ENCODE data around the gene STK24.

Gene STK24

DNA sequence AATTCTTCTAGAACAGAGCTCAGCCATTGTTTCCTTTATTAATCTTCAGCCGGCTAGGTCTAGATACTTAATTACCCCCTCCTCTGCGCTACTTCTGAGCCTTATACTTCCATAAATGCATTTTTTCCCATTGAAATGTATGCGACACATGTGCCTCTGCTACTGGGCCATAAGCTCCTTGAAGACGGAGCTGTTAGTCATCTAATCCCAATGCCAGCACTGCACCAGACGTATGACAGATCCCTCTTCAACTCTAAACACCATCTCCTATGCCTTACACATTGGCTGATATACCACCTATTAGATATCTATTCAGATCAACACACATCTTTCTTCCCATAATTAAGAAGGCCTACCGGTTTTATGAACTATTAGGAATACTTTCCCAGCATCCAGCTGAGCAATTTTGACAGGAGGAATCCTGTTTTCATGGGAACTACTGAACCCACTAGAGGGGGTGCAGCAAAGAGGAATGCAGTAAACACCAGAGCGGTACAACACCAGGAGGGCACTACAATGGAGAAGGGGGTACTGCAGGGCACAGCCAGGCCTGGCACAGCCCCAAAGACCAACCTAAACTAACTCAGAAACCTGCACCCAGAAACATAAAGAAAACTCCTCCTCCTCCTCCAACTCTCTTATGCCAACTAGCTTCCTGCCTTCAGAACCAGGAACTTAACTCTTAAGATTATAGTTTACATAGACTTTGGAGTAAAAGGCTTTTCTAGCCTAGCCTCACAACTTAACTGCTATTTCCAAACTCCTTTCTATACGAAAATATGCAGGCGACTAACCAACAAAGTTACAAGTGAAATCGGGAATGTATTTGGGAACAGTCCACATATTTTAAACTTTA lies 18.7 kb downstream of the STK24 start:
- H3K4me3 ChIP-seq (ENCODE audit: low read depth in 1 of 2, low read length in 1 of 2) = no peak overlapping the region
- H3K9me3 ChIP-seq = no peaks in the 10 kb centered on the region
- H3K27ac ChIP-seq = no peak overlapping the region
- no peak for TF ChIP-seq CTCF (IDR thresholded peaks at IDR 0.05)
- no peaks in the 10 kb centered on the region for H3K36me3 ChIP-seq
- peaks cover 18 to 30% of the 10 kb centered on the region in 2 experiments for H3K4me1 ChIP-seq (ENCODE audit: control insufficient read depth in 1 of 2, insufficient read depth in 1 of 2, low read depth in 1 of 2, low read length in 1 of 2)
- no peaks in the 10 kb centered on the region for H3K27me3 ChIP-seq

- no peaks in the 10 kb centered on the region for H3K36me3 ChIP-seq
- H3K27ac ChIP-seq = no peak overlapping the region
- no peak overlapping the region for H3K4me3 ChIP-seq (ENCODE audit: low read depth in 1 of 2, low read length in 1 of 2)
- H3K4me1 ChIP-seq (ENCODE audit: control insufficient read depth in 1 of 2, insufficient read depth in 1 of 2, low read depth in 1 of 2, low read length in 1 of 2) = peaks cover 19 to 31% of the 10 kb centered on the region in 2 experiments
- TF ChIP-seq CTCF (IDR thresholded peaks at IDR 0.05) = no peak
- H3K9me3 ChIP-seq = no peaks in the 10 kb centered on the region
- no peaks in the 10 kb centered on the region for H3K27me3 ChIP-seq
Measured at GRCh38 chr13:98556968-98557631, 19.8 kb downstream of the STK24 start.

DNA sequence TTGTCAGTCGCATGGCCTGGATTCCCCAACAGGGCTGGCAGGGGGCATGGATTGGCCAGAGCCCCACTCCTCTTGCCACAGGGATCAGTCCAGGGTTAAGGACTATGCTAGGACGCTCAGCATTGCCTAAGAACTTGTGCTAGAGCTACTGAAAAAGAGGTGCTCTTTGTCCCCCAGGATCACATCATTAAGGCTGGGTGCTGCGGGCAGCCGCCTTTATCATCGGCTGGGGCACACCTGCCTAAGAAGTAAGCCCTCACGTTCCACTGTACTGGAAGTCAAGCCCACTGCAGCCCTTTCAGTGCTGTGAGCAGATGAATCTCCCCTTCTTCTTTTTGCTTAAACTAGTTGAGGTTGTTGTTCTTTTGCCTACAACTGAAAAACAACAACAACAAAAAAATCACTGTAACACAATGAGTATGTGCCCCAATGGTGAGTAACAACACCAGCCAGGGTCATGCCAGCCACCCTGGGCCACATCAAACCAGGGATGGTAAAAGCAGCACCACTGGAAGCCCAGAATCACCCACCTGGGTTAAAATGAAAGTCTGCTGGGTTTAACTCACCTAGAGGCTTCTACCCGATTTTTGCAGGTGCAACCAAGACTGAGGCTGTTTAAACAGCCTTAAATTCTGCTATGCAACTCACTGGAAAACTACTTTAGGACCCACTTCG lies 20.6 kb downstream of the STK24 start:
- Histone ChIP-seq H3K36me3 (no peaks in the 10 kb centered on the region), H3K4me3 (ENCODE audit: low read depth in 1 of 2, low read length in 1 of 2) (no peak overlapping the region), H3K4me1 (ENCODE audit: control insufficient read depth in 1 of 2, insufficient read depth in 1 of 2, low read depth in 1 of 2, low read length in 1 of 2) (peaks cover 19 to 31% of the 10 kb centered on the region in 2 experiments), H3K27me3 (no peaks in the 10 kb centered on the region), H3K27ac (peak overlapping the region; percentile 1), H3K9me3 (no peaks in the 10 kb centered on the region)
- TF ChIP-seq CTCF (IDR thresholded peaks at IDR 0.05) = no peak

DNA sequence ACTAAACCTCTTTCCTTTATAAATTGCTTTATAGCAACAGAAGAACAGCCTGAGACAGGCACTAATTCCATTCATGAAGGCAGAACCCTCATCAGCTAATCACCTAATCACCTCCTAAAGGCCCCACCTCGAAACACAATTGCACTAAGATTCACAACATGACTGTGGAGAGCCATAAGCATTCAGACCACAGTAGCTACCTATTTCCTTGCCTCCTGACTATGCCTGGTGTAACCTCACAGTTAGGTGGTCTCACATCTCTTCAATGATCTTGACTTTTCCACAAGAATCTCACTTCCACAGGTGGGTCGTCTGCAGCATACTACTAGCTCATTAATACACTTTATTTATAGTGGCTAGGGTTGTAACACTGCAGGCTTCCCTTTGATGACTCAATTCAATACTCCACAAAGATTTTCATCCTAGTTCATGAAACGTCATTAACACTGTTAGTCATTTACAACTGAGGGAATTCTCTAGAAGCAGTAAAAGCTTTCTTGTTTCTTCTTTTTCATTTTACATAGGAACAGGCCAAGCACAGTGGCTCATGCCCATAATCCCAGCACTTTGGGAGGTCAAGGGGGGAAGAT lies 27.1 kb downstream of the STK24 start:
- Histone ChIP-seq H3K4me1 (ENCODE audit: control insufficient read depth in 1 of 2, insufficient read depth in 1 of 2, low read depth in 1 of 2, low read length in 1 of 2) (peaks cover 34 to 45% of the 10 kb centered on the region in 2 experiments), H3K27ac (peak overlapping the region; percentile 81), H3K36me3 (no peaks in the 10 kb centered on the region), H3K27me3 (no peaks in the 10 kb centered on the region), H3K4me3 (ENCODE audit: low read depth in 1 of 2, low read length in 1 of 2) (no peak overlapping the region), H3K9me3 (no peaks in the 10 kb centered on the region)
- TF ChIP-seq CTCF (IDR thresholded peaks at IDR 0.05) = no peak

- TF ChIP-seq CTCF (IDR thresholded peaks at IDR 0.05) = no peak
- Histone ChIP-seq H3K27me3 (no peaks in the 10 kb centered on the region), H3K36me3 (no peaks in the 10 kb centered on the region), H3K27ac (peak overlapping the region; percentile 81), H3K4me1 (ENCODE audit: control insufficient read depth in 1 of 2, insufficient read depth in 1 of 2, low read depth in 1 of 2, low read length in 1 of 2) (peaks cover 30 to 42% of the 10 kb centered on the region in 2 experiments), H3K9me3 (no peaks in the 10 kb centered on the region), H3K4me3 (ENCODE audit: low read depth in 1 of 2, low read length in 1 of 2) (peak overlapping the region; percentile 13 to 35)
Measured at GRCh38 chr13:98549006-98549727, 27.7 kb downstream of the STK24 start.
